Body of pancreas (tissue), 4 donors: ENCODE measurements around the gene CPXM1. TPM values are rescaled to one million over a fixed set of nuclear protein-coding genes. Genes with fewer than 3 reads are reported as not detected.

Experiments
- ATAC-seq: fragments of 150-250 bp; one replicate; pipeline ENCODE4 v1.9.1; 2016
- DNase-seq, 4 donors: peaks; one replicate each; pipeline ENCODE4 v3.0.0-alpha.2; 2019
- H3K27ac ChIP-seq, 4 donors: fragments of 200-600 bp; sonication (generic); 1 replicate in 3 of 4; 2 replicates in 1 of 4; pipeline versions ENCODE4 v1.5.1 to v1.6.1; 2016 to 2019; ENCODE audit warnings: mild to moderate bottlenecking in 1 of 4, mixed read lengths in 1 of 4, moderate library complexity in 1 of 4
- H3K27me3 ChIP-seq, 2 donors: fragments of 200-600 bp; sonication (generic); one replicate each; pipeline ENCODE4 v1.6.0; 2016; ENCODE audit warnings: mild to moderate bottlenecking in 1 of 2
- H3K36me3 ChIP-seq, 2 donors: fragments of 200-600 bp; sonication (generic); replicated peaks in 1 of 2; 2 replicates each; pipeline ENCODE4 v1.5.1; 2016; ENCODE audit warnings: low read depth in 2 of 2; ENCODE audit not compliant: insufficient read depth in 1 of 2
- H3K4me1 ChIP-seq: fragments of 200-600 bp; sonication (generic); one replicate; pipeline ENCODE4 v1.6.0; 2016
- H3K4me3 ChIP-seq, 2 donors: fragments of 200-600 bp; sonication (generic); 1 replicate in 1 of 2; 2 replicates in 1 of 2; pipeline ENCODE4 v1.5.1; 2016 to 2019
- H3K9me3 ChIP-seq, 3 donors: fragments of 200-600 bp; sonication (generic); 1 replicate in 2 of 3; 2 replicates in 1 of 3; pipeline ENCODE4 v1.5.1; 2016
- CTCF ChIP-seq, 7 experiments: fragments of 450-650 bp in 4 of 7; fragments of 200-600 bp in 3 of 7; sonication (generic) in 3 of 7; IDR thresholded peaks; one replicate each; pipeline ENCODE4 v1.5.1; 2016 to 2019; ENCODE audit warnings: antibody characterized with exemption in 7 of 7
- POLR2A ChIP-seq, 3 donors: fragments of 450-650 bp; IDR thresholded peaks; one replicate each; pipeline ENCODE4 v1.6.1; 2016; ENCODE audit warnings: antibody characterized with exemption in 3 of 3, mild to moderate bottlenecking in 2 of 3
- WGBS, 2 donors: methylation state at CpG; one replicate each; pipeline ENCODE4 v1.1.5; 2017; 5-methylcytosine and 5-hydroxymethylcytosine counted together
- intact Hi-C: fragments of 100-400 bp; cut with DNase I; formaldehyde crosslinking; loops from one replicate; pipeline ENCODE4 v1.15.1; 2023
- total RNA-seq, 2 donors: library from RNA; depleted of rRNA; stranded (reverse); fragments of >200 nt; gene quantifications; one replicate each; pipeline ENCODE4 v1.1.0, GENCODE V29; 2016

Gene CPXM1
- total RNA-seq, 2 donors from 2014 or later, result 2.3 to 4.9 TPM

- ATAC-seq, result no peak
- Histone ChIP-seq H3K4me3 (no peak overlapping the region), H3K36me3 (no peaks in the 10 kb centered on the region), H3K27ac (no peak overlapping the region), H3K9me3 (no peaks in the 10 kb centered on the region), H3K27me3 (peaks cover 0 to 10% of the 10 kb centered on the region in 2 donors), H3K4me1 (peaks cover 4% of the 10 kb centered on the region)
- intact Hi-C loops, result no loop called here
- TF ChIP-seq POLR2A (IDR thresholded peaks at IDR 0.05), result no peak
- no peak for TF ChIP-seq CTCF (IDR thresholded peaks at IDR 0.05)
- DNase-seq, result no peak
- 84 to 94% methylated on average over 2 of the region's 2 CpGs for WGBS, 2 donors
Measured at GRCh38 chr20:2817341-2817726, 16.9 kb upstream of the CPXM1 start.

- Histone ChIP-seq H3K27me3 (peaks cover 0 to 10% of the 10 kb centered on the region in 2 donors), H3K4me3 (no peak overlapping the region), H3K9me3 (no peaks in the 10 kb centered on the region), H3K36me3 (no peaks in the 10 kb centered on the region), H3K27ac (no peak overlapping the region), H3K4me1 (peaks cover 4% of the 10 kb centered on the region)
- 58 to 65% methylated on average over 9 to 20 of the region's 20 CpGs for WGBS, 2 donors
- no peak for ATAC-seq
- intact Hi-C loops, result no loop called here
- no peak for DNase-seq
- TF ChIP-seq POLR2A (IDR thresholded peaks at IDR 0.05) (no peak), CTCF (IDR thresholded peaks at IDR 0.05) (no peak)
Measured at GRCh38 chr20:2816583-2817340, 16.3 kb upstream of the CPXM1 start.

- DNase-seq, result no peak
- TF ChIP-seq CTCF (IDR thresholded peaks at IDR 0.05) (no peak), POLR2A (IDR thresholded peaks at IDR 0.05) (no peak)
- Histone ChIP-seq H3K9me3 (no peaks in the 10 kb centered on the region), H3K36me3 (no peaks in the 10 kb centered on the region), H3K4me1 (peaks cover 3% of the 10 kb centered on the region), H3K4me3 (no peak within 1 kb of the TSS), H3K27ac (no peak within 1 kb of the TSS), H3K27me3 (peaks cover 0 to 9% of the 10 kb centered on the region in 2 donors)
- no peak for ATAC-seq
- WGBS, 2 donors, result 58 to 61% methylated on average over 3 to 10 of the region's 10 CpGs
- intact Hi-C loops, result no loop called here
Measured at GRCh38 chr20:2816030-2816582, 15.7 kb upstream of the CPXM1 start, which contains the start of gene TMEM239. Gene TMEM239, plus strand, starts transcription at chr20:2816364. Its CDS starts 191 bp downstream, at chr20:2816555.

- no peak for ATAC-seq
- Histone ChIP-seq H3K36me3 (no peaks in the 10 kb centered on the region), H3K27ac (no peak overlapping the region), H3K4me1 (no peaks in the 10 kb centered on the region), H3K27me3 (peaks cover 0 to 2% of the 10 kb centered on the region in 2 donors), H3K4me3 (no peak overlapping the region), H3K9me3 (no peaks in the 10 kb centered on the region)
- no peak for DNase-seq
- no peak for TF ChIP-seq CTCF (IDR thresholded peaks at IDR 0.05)
- no peak for TF ChIP-seq POLR2A (IDR thresholded peaks at IDR 0.05)
- intact Hi-C loops, result no loop called here
- whole genome bisulfite sequencing, 2 donors, result 88 to 93% methylated on average over 7 to 8 of the region's 8 CpGs
Measured at GRCh38 chr20:2815242-2815900, 14.9 kb upstream of the CPXM1 start.
